ENCODE measurements around the gene CBFA2T2.

Gene CBFA2T2

DNA sequence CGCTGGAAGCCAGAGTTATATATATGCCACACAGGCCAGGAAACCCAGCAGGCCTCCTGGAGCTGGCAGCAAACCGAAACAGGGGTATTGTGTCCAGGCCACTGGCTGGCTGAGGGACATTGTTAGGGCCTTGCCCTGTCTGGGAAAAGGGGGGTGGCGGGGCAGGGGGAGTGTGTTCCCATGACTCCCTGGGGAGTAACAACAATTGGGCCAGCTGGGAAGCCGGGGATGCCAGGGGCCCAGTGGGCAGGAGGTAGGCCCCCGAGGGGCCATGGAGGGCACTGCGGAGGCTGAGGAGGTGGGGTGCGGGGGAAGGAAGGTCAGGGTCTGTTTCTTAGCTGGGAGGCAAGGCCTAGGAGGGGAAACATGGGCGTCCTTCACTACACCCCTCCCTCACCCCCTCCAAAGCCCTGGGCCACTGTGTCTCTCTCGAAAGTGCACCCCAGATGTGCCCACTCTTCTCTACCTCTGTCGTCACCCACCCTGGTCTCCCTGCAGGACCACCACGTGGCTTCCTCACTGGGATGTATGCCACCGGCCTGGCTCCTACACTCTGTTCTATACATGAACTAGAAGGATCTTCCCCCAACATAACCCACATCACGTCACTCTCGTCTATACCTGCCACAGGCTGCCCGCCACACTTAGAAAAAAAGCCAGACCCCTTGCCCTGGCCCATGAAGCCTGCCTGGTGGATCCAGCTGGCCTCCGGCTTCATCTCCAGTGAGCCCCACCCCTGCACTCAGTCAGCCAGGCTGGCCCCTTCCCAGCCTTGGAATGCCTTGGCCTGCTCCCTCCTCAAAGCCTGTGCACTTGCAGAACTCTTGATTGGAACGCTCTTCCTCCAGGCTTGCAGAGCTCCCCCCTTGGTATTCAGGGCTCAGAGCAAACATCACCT is 204.1 kb downstream of the CBFA2T2 start:
- no peak for TF ChIP-seq GATA2 (IDR thresholded peaks at IDR 0.05; ENCODE audit: low read depth, low read length)
- no peak for TF ChIP-seq GATA3 (IDR thresholded peaks at IDR 0.05; ENCODE audit: low read depth, low read length)

GRCh38 chr20:33694639-33695012 is 204.7 kb downstream of the CBFA2T2 start:
- no peak for TF ChIP-seq GATA2 (IDR thresholded peaks at IDR 0.05; ENCODE audit: low read depth, low read length)
- no peak for TF ChIP-seq GATA3 (IDR thresholded peaks at IDR 0.05; ENCODE audit: low read depth, low read length)

- TF ChIP-seq GATA2 (IDR thresholded peaks at IDR 0.05; ENCODE audit: low read depth, low read length) (no peak), GATA3 (IDR thresholded peaks at IDR 0.05; ENCODE audit: low read depth, low read length) (no peak)
These were observed 206.6 kb downstream of the CBFA2T2 start for GRCh38 chr20:33696448-33696847.

DNA sequence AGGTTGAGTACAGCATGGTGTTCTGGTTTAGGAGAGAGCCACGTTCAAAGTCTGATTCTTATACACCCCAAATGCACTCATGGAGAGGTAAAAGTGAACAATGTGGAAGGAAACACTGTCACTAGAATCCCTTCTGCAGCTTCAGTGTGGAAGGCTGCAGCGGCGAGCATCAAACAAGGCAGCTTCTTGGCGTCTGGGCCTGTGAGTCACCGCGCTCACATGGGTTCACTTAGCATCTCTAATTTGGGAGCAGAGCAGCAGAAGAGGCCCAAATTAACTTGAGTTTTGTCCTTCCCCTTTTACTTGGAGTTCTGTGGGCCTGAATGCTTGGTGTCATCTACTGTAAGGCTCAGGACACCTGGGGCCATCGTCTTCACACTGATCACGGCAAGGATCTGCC is 207.2 kb downstream of the CBFA2T2 start:
- TF ChIP-seq GATA3 (IDR thresholded peaks at IDR 0.05; ENCODE audit: low read depth, low read length): no peak
- TF ChIP-seq GATA2 (IDR thresholded peaks at IDR 0.05; ENCODE audit: low read depth, low read length): no peak
